Measurements from ENCODE around the gene MBOAT1.

MBOAT1 gene

GRCh38 chr6:20128018-20128417 is 84.3 kb downstream of the MBOAT1 start:
- no peak for DNase-seq

- DNase-seq, result peak; percentile 73 to 76
These were observed 85.2 kb downstream of the MBOAT1 start for GRCh38 chr6:20126789-20127653.

GRCh38 chr6:20126102-20126752 is 86.0 kb downstream of the MBOAT1 start:
- no peak for DNase-seq

- DNase-seq, result no peak
These were observed 87.7 kb downstream of the MBOAT1 start for GRCh38 chr6:20124545-20124944.

DNA sequence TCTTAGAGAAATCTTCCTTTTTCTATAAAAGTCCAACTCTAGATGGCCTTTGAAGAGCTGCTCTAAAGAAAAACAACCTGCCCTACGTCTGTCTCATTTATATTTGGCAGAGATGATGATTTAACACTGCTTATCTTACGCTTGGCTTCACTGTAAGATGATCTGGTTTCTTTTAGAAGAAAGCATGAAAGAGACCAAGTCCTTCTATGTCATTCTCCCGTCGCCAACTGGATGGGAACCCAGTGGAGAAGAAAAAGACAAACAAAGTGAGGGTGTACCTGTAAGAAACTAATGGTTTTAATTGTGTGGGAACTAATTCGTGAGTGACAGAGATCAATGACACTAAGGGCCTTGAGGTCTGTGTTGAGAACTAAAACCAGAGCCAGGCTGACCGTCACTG is 92.8 kb downstream of the MBOAT1 start:
- DNase-seq, result no peak

- no peak for DNase-seq
These were observed 93.4 kb downstream of the MBOAT1 start for GRCh38 chr6:20118892-20119291.

DNA sequence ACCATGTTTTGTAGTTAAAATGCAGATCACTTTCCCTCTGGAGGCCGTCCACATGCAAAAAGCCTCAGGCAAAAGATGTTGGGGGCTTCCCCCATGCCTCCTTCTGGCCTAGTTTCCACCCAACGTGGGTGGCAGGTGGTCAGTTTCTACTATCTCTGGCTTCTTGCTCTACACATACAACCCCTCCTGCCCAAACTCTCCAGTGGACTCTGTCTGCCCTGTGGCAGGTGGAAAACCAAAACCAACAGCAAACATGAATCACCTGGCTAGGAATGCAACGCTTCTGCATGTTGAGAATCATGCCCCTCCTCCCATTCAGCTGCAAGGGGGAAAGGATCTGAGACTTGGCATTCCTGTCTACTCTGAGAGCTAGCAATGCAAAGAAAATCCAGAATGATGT is 94.8 kb downstream of the MBOAT1 start:
- no peak for DNase-seq

DNA sequence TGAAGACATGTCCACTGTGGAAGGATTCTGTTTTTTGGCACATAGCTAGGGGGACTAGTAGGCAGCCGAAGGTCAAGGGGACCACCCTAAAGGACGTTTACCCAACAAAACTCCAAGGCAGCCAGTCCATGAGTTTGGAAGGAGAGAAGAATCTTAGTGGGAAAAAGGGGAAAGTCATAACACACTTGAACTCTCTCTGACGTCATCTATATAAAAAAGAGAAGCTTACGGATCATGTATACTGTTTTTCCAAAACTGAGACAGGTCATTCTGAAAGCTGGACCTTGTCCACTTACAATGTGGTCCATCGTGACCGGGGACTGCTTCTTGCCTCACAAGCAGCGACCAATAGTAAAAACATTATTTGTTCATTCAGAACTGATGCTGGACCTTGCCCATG is 95.5 kb downstream of the MBOAT1 start:
- no peak for DNase-seq

- DNase-seq, result no peak
These were observed 96.9 kb downstream of the MBOAT1 start for GRCh38 chr6:20115246-20115980.

DNA sequence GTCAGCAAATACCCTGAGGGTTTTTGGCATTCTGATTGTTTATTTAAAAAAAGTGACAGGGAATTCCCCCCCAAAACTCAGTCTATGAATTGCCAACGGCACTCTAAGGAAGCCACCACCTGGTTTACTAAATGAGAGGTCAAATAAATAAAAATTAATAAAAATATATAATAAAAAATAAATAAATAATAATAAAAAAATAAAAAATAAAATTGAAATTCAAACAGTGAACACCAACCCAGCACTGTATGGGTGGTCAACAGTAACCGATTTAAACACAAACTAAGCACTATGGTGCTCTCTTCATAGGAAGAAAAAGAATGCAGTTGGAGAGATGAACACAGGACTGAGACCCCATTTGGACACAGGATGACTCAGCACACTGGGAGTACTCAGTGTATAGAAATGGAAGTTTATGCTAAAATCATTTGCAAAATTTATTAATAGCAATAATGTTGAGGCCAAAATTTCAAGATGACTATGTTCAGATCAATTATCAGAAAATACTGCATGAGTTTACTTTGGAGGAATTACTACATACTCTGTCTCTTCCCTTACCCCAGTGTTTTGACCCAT is 98.5 kb downstream of the MBOAT1 start:
- DNase-seq, result no peak

DNA sequence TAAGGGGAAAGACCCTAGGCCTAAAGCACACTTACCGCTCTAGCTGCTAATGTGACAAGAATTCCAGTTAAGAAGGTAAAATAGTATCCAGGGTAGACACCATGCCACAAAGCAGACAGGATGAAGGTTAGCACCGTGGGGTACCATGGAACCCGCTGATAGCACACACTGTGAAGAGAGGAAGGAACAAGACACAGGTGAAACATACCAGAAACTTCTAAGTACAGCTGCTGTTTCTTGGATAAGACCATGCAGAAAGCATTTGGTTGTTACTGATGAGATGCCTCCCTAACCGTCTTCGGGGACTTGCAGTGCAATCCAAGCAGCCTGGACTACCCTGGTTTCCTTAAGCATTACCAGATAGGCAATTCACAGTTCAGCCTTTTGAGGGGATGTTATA is 99.4 kb downstream of the MBOAT1 start:
- DNase-seq, result no peak

- DNase-seq, result no peak
These were observed 100.0 kb downstream of the MBOAT1 start for GRCh38 chr6:20112241-20112640.

- DNase-seq, result no peak
These were observed 101.8 kb downstream of the MBOAT1 start for GRCh38 chr6:20110478-20110877.

DNA sequence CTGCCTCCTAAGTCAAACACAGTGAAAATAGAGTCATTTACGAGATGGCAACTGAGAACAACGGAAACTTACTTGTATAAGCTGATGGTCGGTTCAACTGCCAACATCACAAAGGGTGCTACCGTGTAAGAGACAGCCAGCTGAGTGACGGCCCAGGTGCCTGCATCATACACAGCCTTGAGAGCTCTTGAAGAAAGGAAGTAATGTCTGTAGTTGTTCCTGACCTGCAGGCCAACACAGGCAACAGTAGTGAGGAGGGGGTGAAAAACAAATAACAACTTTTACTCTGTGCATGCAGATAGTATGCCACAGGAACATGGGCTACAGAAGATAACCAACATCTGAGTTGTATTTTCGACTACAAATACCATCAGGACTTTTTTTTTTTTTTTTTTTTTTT is 102.7 kb downstream of the MBOAT1 start:
- DNase-seq, result no peak

GRCh38 chr6:20105838-20106237 is 106.4 kb downstream of the MBOAT1 start:
- no peak for DNase-seq

- no peak for DNase-seq
These were observed 107.6 kb downstream of the MBOAT1 start for GRCh38 chr6:20104696-20105095.

- DNase-seq, result no peak
These were observed 109.7 kb downstream of the MBOAT1 start for GRCh38 chr6:20102397-20103073.

GRCh38 chr6:20099156-20099555 is 113.1 kb downstream of the MBOAT1 start:
- no peak for DNase-seq

GRCh38 chr6:20098267-20098876 is 113.9 kb downstream of the MBOAT1 start:
- DNase-seq, result no peak

- DNase-seq, result no peak
These were observed 115.7 kb downstream of the MBOAT1 start for GRCh38 chr6:20096536-20096935.

GRCh38 chr6:20095436-20095835 is 116.8 kb downstream of the MBOAT1 start:
- no peak for DNase-seq

DNA sequence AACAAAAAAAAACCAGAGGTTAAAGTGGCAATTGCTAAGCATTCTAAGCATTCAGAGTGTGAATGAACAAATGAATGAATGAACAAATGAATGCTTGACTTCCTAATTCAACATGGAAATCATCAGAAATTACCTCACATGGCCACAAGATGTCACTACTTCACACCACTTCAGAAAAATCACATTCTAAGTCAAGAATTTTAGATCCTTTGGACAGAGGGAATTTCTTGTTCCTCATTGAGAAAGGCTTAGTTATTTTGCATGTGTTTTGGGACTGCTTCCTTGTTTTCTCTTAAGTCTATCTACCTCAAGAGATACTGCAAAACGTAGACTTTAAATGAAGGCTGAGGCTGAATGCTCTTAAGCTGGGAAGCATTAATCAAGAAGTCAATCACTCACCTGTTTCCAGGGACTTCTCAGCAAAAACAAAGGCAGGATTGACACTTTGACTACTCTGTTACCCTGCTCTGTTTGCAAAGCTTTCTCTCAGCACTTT is 120.2 kb downstream of the MBOAT1 start:
- DNase-seq, result no peak

Data from stimulated activated CD4-positive, alpha-beta T cell treated with anti-CD3 and anti-CD28 coated beads, Interleukin-2, amount 100 ng/mL, for 24 hours (primary cell).